SW480 (cell line): Measurements from ENCODE around the gene CEP120.
"Not testable (repeated sequence)": the region's sequence is repeated elsewhere in the genome, so short reads cannot be mapped to it uniquely, and the experiment has no call there.

Experiments
- DNase-seq: peaks from one replicate; pipeline ENCODE4 v3.0.0-alpha.2; 2016; ENCODE audit warnings: low spot score

CEP120 gene

DNA sequence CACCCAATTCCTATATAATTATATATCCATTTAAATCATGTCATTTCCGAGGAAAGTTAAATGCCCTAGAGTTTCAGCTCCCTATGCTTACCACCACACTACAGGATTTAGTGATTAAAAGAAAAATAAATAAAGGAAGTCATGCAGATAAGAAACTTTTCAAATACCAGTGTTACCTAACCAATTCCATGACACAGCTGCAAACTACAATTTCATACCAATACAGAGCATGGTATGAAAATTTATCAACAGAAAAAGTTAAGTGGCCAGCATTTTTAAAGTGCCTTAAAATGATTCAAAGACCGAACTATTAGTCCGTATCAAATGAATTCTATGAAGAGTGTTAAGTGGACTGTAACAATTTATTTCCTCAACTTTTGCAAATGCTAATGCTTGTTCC, 35.9 kb downstream of the CEP120 start:
- DNase-seq = no peak

- no peak for DNase-seq
Observed at GRCh38 chr5:123382252-123382651, 41.0 kb downstream of the CEP120 start.

DNA sequence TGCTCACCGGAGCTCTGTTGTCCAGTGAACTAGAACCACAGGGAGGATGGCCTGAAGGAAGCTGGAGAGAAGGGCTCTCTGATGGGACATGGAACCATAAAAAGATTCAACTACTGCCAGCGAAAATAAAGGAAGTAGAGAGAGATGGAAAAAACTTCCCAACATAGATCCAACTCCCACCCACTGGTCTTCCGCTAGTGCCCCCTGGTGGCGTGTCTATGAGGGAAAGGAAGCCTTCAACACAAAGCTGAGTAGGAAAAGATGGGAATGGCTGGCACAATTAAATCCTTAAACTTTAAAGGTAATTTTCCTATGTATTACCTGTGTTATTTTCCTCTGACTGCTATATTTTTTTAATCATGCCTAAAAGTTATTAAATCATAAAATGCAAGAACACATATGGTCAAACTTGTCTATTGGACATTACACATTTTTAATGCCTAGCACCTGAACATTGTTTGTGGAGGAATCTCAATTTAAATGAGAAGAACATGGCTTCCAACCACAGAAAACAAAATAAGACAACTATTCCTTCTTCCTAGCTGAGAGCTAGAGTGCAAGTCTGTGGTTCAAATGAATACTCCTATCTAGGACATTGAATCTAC, 51.5 kb downstream of the CEP120 start:
- DNase-seq = peak; percentile 13

- DNase-seq = no peak
Observed at GRCh38 chr5:123369371-123369968, 53.7 kb downstream of the CEP120 start.

DNA sequence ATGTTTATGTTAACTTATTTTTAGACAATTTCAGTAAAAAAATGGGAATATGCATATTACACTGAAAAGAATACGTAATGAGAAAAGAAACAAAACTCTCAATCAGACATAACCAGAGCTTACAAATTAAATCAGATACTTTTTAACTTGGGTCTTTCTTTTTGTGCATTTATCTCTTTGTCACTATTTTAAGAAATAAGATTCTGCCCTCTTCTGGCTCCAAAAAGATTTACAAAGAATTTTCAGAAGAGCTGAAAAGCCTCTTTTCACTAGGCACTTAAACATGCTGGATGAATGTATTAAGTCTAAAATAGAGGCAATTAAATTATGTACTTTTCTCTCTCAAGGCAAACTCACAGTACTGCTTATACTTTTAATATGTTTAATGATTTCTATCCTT, 55.5 kb downstream of the CEP120 start:
- DNase-seq = peak; percentile 19

DNA sequence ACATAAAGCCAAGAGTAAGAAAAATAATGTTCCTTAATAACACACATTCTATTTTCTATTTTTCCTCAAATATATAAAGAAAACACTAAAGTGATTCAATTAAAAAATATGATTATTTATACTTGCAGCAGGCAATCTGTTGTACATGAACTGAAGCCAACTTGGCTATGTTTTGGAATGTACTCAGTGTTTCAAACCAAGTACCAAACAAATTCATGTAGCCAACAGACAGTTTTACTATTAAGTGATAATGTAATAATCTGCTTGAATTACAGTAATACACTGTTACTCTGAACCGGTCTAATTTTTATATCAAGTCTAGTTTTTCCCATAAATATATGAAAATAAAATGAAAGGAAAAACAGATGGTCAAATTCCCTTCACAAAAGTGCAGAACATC, 58.0 kb downstream of the CEP120 start:
- no peak for DNase-seq

GRCh38 chr5:123364441-123365155, 58.6 kb downstream of the CEP120 start:
- DNase-seq = no peak

GRCh38 chr5:123360910-123361309, 62.3 kb downstream of the CEP120 start:
- no peak for DNase-seq

DNA sequence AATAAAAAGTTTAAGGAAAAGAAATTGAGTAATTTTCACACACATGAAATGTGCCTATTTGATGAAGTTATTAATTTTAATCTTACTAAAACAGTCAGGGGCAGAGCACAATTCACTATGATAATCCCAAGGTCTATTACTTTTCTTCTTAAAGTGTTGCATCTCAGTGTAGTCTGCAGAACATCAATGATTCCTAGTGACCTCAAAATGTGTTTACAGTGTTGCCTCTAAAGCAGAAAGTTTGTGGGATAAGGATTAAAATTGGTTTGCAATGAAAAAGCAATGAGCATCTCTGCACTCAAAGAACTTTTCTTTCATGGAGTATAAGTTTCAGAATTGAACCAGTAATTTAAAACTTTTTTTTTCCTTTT, 63.0 kb downstream of the CEP120 start:
- no peak for DNase-seq

GRCh38 chr5:123359454-123360200, 63.6 kb downstream of the CEP120 start:
- DNase-seq = no peak

DNA sequence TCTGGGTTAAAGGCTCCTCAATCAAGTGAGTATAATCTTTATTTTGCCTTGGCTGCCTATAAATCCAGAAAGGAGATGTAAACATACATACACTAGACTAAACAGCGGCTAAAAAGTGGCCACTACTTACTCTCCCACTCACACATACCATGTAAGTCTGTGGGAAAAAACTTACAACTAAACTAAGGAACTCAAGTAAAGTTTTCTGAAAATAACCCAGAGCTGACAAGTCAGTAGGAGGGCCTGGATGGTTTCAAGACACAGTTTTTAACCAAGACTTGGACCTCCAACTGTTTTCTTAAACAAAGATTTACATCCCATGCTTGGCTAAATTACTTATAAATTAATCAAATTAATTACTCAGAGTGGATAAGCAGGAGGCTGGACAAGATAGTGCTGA, 64.5 kb downstream of the CEP120 start:
- no peak for DNase-seq

- DNase-seq = no peak
Observed at GRCh38 chr5:123358304-123358703, 64.9 kb downstream of the CEP120 start.

GRCh38 chr5:123351820-123352219, 71.4 kb downstream of the CEP120 start:
- DNase-seq = no peak

- DNase-seq = no peak
Observed at GRCh38 chr5:123351240-123351639, 72.0 kb downstream of the CEP120 start.

GRCh38 chr5:123350742-123351141, 72.5 kb downstream of the CEP120 start:
- DNase-seq = no peak

GRCh38 chr5:123344816-123345426, 78.3 kb downstream of the CEP120 start:
- DNase-seq = peak; percentile 44

- DNase-seq = no peak
Observed at GRCh38 chr5:123340928-123341327, 82.3 kb downstream of the CEP120 start.

GRCh38 chr5:123308377-123308776, 114.8 kb downstream of the CEP120 start:
- not testable (repeated sequence) for DNase-seq

- DNase-seq = no peak
Observed at GRCh38 chr5:123305751-123306150, 117.5 kb downstream of the CEP120 start.

DNA sequence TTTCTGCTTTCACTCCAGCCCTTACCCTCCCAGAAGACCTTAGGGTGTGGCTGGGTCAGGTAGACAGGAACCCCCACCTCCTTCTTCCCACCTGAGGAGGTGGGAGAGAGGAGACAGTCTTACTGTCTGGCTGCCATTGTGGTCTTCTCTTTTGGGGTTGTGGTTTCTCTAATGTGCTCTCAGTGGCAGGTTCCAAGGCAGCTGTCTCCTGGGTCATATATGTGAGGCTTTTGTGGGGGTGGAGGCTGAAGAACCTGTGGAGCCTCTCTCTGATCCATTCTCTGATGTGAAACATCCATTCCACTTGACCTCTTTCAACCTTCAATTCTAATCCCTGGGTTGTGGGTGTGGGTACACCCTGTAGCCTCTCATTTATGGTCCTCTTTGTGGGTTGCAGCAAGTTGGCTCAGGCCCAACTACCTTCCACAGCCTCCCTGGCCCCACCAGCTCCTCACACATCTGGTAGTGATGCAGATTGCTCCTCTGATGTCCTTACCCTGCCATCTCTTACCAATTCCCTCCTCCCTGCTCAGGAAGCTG, 118.4 kb downstream of the CEP120 start:
- DNase-seq = peak; percentile 42

DNA sequence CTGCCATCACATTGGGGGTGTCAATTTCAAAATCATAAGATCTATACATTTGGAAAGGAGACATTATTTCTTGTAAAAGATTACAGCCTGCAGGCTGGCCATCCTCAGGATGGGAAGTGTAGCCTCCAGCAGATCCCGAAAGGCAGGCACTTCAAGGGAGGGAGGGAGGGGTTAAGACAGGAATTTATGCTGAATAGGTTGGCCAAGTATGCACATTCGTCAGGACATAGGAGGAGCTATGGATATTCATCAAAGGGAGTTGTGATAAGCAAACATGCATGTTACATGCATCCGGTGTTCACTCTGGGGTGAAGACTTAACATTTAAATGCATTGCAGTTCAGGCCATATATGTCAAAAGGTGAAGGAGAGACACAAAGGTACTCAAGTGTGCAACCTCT, 119.4 kb downstream of the CEP120 start:
- DNase-seq = no peak

- no peak for DNase-seq
Observed at GRCh38 chr5:123300266-123300665, 122.9 kb downstream of the CEP120 start.
